Mammary epithelial cell (primary cell): ENCODE data around the gene LCA5.

Source experiments
- CTCF ChIP-seq, 2 donors: IDR thresholded peaks in 1 of 2; conservative IDR thresholded peaks in 1 of 2; 2 replicates each; pipeline ENCODE4 v1.5.1; 2011 to 2012; ENCODE audit warnings: inconsistent platforms in 2 of 2, low read length in 2 of 2, mild to moderate bottlenecking in 2 of 2, control low read depth in 1 of 2, low read depth in 1 of 2; ENCODE audit not compliant: insufficient read depth in 1 of 2; ENCODE audit errors: extremely low read depth in 1 of 2
- EZH2 ChIP-seq: IDR thresholded peaks from 2 replicates; pipeline ENCODE4 v1.6.1; 2012; ENCODE audit warnings: low read length, inconsistent platforms, borderline replicate concordance

- peak; percentile 62 to 64 for TF ChIP-seq CTCF (conservative IDR thresholded peaks at IDR 0.05 in 1 of 2, IDR thresholded peaks at IDR 0.05 in 1 of 2; ENCODE audit: extremely low read depth in 1 of 2, insufficient read depth in 1 of 2, low read depth in 1 of 2, low read length in 2 of 2)
- TF ChIP-seq EZH2 = no peak
Observed at GRCh38 chr6:79466207-79466834, 70.9 kb downstream of the LCA5 start.
